Measurements from ENCODE around the gene ZMIZ1.
"Not testable (repeated sequence)": the region's sequence is repeated elsewhere in the genome, so short reads cannot be mapped to it uniquely, and the experiment has no call there.

ZMIZ1 gene

DNA sequence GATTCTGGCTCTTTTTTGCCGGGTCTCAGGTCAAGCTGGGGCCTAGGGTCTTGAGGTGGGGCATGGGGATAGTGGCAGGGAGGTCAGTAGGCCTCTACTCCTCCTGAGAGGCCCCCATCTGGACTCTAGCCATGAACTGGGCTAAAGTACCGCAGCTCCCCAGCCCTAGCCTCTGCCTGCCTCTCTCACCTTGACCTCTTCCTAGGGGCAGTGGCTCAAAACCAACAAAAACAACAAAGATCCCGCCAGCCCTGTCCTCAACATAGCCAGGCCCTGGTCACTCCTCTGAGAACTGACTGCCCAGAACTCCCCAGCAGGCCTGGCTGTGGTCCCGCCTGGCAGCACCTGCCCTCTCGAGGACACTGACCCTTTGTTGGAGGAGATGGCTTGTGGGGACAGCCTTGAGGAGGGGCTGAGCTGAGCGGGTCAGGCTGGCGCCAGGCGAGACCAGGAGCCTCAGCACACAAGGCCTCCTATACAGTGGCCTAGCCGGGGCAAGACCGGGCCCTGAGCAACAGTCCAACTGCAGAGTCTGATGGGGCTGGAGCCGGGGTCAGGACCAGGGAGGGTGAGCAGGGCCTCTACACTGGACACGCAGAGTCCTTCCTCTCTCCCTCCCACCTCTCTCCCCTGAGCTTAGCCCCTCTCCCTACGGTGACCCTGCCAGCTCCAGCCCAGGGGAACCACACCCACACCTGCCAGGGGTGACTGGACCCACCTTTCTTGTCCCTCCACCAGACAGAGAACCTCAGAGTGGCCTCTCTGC, 266.9 kb downstream of the ZMIZ1 start:
- no peak for DNase-seq

DNA sequence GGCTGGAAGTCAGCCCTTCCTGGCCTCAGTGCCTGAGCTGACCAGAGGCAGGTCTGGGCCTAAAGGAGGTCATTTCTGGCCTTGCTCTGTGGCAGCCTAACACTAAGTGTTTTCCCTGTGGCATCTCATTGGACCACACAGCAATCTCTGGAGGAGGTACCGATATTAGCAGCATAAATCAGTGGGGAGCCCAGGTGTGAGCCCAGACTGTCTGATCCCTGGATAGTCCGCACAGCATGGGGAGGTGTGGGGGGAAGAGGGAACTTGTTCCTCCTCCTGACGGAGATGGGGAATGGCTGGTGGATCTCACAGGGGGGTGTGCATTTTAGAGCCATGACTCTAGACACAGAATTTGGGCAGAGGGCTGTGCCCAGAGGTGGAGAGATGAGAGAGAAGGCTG, 267.5 kb downstream of the ZMIZ1 start:
- no peak for DNase-seq

DNA sequence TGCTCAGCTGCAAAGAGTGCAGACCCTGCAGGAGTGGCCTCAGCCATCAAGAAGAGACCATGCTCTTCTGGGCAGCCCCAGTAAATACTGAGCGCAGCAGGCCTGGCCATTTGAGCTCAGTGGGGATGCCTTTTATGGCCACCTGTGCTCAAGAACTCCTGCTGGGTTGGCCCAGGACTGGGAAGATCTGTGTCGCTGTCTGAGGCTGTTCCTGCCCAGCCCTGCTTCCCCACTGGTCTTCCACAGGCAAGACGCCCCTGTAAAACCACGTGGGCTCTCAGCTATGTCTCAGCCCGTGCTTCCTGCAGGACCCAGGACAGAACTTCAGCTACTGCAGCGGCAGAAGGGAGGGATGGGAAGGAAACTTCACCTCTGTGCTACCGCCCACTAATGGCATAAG, 268.0 kb downstream of the ZMIZ1 start:
- peak; percentile 62 for DNase-seq

DNA sequence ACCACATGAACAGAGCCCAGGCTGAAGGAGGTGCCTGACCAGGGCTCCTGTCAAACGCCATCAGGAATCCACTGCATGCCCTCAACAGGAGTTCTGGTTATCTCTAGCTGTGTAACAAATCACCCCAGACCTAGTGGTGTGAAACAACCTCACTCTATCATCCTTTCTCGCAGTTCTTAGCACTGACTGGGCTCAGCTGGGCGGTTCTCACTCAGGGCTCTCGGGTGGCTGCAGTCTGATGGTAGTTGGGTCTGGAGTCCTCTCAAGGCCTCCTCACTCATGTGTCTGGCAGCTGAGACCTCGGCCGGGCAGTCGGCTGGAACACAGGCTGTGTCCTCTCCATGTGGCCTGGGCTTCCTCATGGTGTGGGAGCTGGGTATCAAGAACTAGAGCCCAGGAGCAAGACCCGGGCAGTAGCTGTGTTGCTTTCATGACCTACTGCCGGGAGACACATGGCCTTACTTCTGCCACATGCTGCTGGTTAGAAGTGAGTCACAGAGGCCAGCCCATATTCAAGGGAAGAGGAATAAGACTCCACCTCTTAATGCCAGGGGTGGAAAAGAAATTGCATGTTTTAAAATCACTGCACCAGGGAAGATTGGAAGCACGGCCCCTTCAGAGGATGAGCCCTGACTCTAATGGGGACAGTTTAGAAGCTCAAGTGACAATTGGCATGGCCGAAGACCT, 269.2 kb downstream of the ZMIZ1 start:
- not testable (repeated sequence) for DNase-seq

DNA sequence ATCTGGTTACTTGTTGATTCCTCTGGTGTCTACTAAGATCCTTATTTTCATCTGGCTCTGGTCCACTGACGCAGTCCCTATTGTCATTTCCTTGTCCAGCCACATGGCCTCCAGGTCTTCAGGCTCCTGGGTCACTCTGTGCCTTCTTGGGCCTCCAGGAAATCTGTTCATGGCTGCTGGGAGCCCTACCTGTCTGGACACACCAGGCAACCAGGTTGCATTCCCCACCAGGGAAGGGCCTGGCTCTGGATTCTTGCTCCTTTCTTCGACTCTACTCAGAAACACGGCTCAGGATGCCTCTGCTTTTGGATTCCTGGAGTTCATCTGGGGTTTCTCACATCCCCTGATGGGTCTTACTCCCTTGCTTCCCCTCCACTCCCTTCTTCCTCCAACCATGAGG, 270.5 kb downstream of the ZMIZ1 start:
- DNase-seq = no peak

DNA sequence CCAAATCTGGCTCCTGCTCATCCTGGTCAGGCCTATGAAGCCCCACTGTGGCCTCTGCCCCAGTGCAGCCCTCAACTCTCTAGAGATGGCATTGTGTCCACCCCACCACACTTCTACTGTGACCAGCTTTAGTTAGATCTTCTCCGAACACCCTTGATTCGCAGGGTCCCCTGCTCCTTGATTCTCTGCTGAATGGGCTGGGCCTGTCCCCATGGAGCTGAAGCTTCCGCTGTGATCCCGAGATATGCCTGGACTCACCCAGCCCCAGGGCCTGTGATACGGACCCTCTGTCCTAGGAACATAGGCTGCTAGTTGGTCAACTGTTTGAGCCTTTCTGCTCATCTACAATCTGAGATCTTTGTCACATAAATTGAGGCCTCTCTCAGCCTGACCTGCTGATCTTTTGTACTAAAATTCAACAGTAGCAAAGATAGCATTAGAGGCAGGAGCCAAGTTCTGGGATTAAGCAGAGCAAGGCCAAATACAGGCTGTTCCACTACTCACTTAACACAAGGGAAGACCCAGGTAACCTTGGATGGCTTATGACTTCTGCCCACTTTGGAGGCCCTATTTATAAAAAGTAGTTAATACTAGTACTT, 272.0 kb downstream of the ZMIZ1 start:
- no peak for DNase-seq

DNA sequence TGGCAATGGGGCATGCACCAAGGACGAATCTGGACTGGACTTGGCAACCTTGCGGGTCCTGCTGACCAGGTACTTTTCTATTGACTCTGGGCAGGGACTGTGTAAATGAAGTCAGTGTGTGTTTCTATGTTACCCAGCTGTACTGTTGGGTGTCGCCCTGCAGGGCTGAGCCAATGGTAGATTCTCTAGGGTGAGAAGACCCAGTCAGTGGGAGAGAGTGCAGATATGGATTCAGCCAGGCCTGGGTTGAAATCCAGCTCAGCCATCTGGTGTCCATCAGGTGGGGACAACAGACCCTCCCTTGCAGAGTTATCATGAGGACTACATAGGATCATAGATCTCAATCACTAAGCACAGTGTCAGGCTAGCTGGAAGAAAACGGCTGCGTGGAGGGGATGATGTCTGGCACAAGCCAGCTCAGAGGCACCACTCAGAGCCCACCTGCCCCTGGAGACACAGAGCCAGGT, 273.6 kb downstream of the ZMIZ1 start:
- no peak for DNase-seq

DNA sequence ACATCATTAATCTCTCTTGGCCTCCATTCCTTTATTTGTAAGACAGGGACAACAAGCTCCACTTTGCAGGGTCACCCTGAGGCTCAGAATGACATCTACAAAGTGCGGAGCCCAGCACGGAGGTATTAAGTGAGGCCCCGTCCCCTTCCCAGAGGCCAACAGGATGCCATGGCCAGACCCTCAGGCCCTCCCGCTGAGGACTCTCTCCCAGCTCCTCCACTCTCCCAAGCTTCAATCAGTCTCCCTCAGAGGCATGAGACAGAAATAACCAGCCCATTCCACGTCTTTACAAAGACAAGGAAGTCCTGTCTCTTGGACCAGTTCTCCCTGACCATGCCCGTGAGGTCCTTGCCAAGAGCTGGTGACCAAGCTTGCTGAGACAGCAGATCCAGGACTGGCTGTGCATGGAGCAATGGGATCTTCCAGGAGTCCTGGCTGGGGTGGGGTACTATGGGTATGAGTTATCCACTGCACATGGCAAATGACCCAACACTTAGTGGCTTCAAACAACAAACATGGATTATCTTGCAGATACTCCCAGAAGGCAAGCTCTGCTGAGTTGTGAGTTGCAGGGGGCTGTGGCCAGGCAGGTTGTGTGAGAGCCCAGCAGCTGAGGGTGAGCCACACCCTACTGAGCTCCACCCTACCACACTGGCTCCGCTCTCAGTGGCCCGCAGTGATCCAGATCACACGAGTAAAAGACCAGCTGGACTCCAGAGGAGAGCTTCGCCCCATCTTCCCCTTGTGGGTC, 274.2 kb downstream of the ZMIZ1 start:
- DNase-seq = no peak

DNA sequence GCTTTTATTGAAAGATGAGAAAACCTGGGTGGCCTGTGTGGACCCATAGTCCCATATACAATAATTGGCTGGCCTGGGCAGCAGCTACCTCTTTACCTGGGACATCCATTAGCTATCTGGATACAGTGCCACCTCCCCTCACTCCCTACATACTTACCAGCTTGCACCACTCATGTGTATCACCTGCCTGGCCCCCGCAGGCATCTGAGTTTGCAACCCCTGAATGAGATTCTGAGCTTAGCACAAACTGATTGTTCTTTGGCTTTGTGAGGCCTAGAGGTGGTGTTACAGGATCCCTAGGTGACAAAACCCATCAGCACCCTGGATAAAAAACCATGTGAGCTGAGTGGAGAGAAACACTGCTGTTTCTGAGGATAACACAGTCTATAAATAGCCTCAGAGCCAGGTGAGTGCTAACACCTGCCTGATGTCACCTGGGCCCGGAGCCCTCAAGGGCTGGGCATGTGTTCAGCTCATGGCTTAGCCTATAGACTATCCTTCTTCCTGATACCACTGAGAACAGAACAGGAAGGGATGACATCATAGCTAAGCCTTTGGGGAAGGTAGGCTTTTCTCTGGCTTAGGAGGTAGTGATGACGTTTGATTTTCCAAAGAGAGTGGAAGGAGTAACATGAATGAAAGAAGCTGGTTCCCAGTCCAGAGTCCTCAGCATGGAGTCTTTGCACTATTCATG, 275.9 kb downstream of the ZMIZ1 start:
- DNase-seq = no peak

DNA sequence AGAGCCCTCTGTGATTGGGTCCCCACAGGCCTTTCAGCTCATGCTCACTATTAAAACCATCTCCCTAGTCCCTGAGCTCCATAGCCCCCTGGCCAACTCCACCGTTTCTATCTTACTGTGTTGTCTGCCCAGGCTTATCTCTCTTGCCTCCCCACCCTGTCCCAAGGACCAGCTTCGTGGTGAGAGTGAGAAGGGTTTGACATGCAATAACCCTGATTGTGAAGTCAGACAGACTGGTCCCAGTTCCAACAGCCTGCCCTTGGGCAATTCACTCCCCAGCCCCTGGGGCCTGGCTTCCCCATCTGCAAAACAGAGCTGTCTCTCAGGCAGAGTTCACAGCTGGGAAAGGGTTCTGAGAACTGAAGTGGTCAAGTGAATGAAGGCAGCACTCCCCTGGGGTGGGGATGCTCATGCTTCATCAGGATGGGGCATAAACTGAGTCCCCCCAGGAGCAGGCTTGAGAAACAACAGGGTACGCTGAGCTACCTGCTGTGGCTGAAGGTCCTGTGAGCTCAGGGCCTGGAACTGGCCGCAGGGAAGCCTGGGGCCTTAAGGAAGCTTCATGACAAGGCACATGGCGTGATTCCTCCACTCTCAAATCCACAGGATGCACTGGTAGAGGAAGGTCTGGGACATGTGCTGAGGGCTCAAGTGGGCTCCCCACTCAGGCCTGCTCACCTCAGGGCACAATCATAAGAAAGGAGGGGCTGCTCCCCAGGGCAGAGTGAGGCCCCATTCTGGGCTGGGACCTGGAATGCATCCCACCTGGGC, 276.7 kb downstream of the ZMIZ1 start:
- DNase-seq = no peak

DNA sequence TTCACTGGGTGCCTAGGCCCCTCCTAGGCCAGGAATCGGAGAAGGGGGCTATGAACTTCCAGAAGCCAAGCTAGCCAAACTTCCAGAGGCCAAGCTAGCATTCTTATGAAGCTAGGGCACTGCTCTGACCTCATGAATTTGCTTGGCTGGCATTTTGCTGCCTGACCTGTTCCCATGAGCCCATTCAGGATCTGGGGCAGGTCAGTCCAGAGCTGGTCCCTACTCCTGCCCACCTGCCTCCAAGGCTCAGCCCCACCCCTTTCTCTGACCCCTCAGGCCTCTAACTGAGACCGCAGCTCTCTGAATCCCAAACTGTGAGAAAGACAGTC, 277.2 kb downstream of the ZMIZ1 start:
- no peak for DNase-seq

DNA sequence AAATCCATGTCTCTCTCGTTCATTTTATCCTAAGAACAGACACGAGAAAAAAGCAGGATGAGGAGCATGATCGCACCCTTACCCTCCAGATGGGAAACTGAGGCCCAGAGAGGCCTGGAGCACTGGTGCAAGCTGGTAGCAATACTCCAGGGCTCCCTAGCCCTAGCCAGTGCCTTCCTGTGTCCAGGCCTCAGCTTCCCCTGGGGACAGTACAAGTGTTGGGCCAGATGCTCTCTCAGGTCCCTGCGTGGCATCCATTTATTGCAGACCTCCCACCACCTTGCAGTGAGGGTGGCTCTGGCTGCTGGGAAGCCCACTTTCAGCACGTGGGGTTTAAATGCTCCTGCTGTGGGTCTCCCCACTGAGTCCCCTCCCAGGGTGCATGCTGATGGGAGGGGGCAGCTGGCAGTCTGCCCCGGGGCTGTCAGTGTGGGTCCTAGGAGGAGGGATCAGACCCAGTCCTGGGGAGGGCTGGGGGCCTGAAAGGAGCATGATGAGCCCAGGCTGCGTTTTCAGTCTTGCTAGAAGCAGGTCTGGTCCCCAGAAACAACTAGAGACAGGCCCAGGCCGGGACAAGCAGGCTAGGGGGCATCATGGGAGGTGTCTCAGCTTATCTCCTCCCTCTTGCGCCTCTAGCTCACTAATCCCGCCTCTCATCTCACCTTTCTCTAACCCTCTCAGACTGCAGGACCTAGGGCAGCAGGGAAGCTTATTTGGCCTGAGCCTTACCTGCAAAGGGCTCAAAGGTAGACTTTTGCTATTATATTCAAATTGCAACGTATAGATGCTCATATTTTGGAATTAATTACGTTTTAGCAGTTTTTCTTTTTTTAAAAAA, 277.8 kb downstream of the ZMIZ1 start:
- DNase-seq = no peak

DNA sequence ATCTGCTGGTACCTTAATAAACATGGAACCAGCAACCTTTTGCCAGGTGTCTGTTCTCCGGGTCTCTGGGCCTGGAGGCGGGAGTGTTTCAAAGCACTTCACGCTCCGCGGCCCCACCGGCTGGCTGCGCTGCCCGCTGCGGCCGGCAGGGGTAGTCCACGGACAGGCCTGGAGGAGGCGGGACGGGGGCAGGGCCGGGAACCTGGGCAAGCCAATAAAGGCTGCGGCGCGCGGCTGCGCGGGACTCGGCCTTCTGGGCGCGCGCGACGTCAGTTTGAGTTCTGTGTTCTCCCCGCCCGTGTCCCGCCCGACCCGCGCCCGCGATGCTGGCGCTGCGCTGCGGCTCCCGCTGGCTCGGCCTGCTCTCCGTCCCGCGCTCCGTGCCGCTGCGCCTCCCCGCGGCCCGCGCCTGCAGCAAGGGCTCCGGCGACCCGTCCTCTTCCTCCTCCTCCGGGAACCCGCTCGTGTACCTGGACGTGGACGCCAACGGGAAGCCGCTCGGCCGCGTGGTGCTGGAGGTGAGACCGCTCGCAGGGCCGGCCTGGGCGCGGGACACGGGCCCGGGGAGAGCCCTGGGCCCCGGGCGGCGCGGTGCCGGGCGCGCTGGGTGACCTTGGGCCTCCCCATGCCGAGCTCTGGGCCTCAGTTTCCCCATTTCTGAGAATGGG, 278.6 kb downstream of the ZMIZ1 start, which contains the start of gene PPIF:
Gene PPIF (plus strand): TSS at position 244 of the 668 bp plus-strand sequence. CDS start 80 bp downstream, at position 324.
- DNase-seq = peak; percentile 39

DNA sequence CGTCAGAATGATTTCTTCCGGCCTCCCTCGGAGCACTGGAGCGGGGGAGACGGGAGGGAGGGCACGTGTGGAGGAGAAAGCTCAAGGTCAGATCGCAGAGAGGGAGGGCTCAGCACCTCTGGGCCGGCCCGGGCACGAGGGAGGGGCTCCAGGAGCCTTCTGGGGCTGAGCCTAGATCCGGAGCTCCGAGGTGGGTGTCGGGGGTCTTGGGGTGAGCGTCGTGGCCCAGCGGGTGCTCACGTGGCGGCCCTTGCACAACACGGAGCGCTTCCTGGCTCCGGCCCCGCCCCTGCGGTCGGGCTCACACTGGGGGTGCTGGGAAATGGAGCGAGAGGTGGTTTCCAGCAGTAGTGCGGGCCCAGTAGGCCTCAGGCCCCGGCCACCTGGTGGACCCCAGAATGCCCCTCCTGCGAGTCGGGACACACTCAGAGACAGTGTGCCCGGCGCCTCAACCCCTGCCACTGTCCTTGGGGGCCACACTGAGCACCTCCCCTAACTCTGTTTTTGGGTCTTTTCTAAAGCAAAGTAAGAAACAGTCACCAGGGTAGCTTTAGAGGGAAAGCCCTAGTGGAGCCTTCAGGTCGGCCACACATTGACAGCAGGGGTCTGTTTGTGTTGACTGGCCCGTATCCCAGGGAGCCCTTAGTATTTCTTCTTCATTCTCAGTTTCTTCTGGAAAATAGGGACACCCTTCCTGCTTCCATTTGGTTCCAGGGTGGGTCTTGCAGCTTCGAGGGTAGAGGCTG, 279.3 kb downstream of the ZMIZ1 start:
- DNase-seq = no peak

DNA sequence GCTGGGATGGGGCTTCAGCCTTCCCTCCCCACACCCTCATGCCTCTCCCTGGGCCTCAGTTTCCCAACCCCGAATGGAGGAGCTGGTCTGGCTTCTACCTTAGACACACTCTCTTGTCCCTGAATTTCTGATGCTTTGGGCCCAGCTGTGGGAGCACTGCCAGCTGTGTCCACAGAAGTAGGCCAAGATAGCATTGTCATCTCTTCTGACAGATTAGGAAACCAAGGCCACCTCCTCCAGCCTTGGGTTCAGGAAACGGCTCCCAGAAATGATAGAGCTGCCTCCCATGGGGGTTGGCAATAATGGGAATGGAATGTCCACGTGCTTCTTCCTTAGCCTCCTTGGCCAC, 279.8 kb downstream of the ZMIZ1 start:
- no peak for DNase-seq

DNA sequence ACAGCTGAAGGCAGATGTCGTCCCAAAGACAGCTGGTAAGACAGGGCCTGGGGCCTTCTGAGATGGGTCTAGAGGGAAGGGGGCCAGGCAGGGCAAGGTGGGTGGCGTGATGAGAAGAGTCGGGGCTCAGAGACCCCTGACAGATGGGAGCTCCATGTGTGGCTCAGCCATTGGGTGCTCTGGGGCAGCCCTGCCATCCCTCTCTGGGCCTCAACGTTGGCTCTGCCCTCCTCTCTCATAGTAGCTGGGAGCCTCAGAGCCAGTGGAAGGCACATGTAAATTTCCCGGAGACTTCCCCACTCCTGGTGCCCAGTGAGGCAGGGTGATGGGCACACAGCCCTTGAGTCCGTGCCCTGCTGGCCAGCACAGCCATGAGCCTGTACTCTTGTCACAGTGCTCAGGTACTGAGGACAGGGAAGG, 280.3 kb downstream of the ZMIZ1 start:
- DNase-seq = no peak

DNA sequence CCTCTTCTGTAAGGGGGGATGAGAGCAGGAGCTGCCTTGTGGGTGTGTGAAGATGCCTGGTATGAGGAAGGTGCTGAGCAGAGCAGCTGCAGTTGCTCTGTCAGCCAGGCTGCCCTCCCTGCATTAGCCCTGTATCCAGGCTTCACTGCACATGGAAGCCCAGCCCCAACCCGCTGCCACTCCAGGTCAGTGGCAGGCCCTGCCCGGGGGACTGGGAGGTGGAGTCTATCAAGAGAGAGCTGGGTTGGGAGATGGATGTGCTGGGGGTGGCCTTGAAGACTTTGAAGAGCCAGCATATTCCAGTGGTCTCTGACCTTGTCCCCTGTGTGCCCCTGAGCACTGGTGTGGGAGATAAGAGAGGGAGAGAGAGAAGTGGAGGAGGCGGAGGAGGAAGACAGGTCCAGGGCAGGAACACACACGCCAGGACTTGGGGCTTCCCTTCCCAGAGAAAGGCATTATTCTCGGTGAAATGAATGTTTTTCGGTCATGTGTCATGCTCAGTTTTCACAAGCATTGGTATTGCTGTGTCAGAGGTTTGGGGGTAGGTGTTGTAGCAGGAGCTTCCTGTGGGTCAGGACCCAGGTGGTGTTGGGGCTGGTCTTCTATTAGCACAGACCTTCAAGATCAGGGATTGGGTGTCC, 281.1 kb downstream of the ZMIZ1 start:
- DNase-seq = no peak

DNA sequence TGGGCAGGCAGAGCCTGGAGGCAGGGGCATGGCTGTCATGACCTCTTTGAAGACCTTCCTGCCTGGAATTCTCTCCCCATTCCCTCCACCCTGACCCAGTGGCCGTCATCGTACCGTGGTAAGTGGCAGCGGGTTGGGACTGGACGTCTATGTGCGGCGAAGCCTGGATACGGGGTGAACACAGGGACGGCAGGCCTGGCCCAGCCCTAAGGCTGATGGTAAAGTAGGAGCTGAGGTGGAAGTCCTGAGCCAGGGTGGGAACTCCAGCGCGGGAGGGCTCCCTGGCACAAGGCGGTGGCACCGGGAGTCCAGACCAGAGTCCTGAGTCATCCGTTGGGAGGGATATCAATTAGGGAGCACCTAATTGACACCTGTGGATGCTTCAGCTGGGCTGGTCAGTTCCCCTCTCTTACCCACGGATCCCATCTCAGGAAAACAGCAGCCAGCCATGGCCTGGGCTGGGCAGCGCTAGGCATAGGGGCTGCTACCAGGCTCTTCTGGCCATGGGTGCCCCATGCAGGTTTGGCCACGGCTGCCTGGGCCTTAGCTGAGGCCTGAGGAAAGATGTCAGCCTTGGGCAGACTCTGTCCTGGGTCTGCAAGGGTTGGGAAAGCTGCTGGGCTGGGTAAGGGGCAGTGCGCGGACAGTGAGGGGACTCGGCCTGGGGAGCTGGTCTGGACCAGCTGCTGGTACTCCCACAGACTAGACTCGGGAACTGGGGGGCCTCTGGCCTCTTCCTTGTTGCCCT, 281.8 kb downstream of the ZMIZ1 start:
- DNase-seq = no peak

Measured in DMS 273 treated with DMSO at 0.1 percent for 48 hours (cell line).